Erythroblast (primary cell): Measurements from ENCODE around the gene RNPEP.

Experiments
- GATA1 ChIP-seq: IDR thresholded peaks from 2 replicates; pipeline ENCODE4 v1.6.1; 2011; ENCODE audit warnings: low read depth, mild to moderate bottlenecking, control low read depth, low read length, moderate library complexity
- POLR2A ChIP-seq: IDR thresholded peaks from 2 replicates; pipeline ENCODE4 v1.6.1; 2011; ENCODE audit warnings: mild to moderate bottlenecking, low read length

- TF ChIP-seq POLR2A (no peak), GATA1 (no peak)
These were observed 14.1 kb upstream of the RNPEP start for GRCh38 chr1:201968202-201968925.
